GM18505 (cell line): ENCODE results near the gene RASSF3.
"Not testable (repeated sequence)": the region's sequence is repeated elsewhere in the genome, so short reads cannot be mapped to it uniquely, and the experiment has no call there.

Source experiments
- ATAC-seq: cut with Tn5 transposase; IDR thresholded peaks from one replicate; pipeline ENCODE4 v1.9.1; 2021; ENCODE audit not compliant: unreplicated experiment
- POLR2A ChIP-seq: IDR thresholded peaks from 4 replicates; pipeline ENCODE4 v1.6.1; 2011; ENCODE audit warnings: borderline replicate concordance; ENCODE audit not compliant: insufficient read depth, insufficient read length; ENCODE audit errors: extremely low read depth

Gene RASSF3

GRCh38 chr12:64674367-64674922 lies 64.2 kb downstream of the RASSF3 start:
- no peak for ATAC-seq
- TF ChIP-seq POLR2A: no peak

- no peak for ATAC-seq
Measured at GRCh38 chr12:64675795-64676194, 65.5 kb downstream of the RASSF3 start.

GRCh38 chr12:64678248-64678647 lies 68.0 kb downstream of the RASSF3 start:
- no peak for ATAC-seq
- no peak for TF ChIP-seq POLR2A

More at GRCh38 chr12:64675795-64676194, 65.5 kb downstream of the RASSF3 start:
- TF ChIP-seq POLR2A: no peak

DNA sequence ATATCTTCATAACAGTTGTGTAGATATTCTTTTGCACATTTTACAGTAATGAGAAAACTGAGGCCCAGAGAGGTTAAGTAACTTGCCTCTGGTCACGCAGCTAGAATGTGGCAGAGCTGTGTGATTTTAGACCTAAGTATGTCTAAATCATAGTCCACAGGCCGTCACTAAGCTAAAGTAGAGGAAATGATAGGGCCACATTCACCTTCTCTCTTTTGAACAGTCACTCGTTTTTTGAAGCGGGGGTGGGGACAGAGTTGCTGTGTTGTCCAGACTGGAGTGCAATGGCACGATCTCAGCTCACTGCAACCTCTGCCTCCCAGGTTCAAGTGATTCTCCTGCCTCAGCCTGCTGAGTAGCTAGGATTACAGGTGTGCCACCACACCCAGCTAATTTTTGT lies 68.5 kb downstream of the RASSF3 start:
- no peak for ATAC-seq
- TF ChIP-seq POLR2A: no peak

- ATAC-seq: no peak
- no peak for TF ChIP-seq POLR2A
Measured at GRCh38 chr12:64679487-64680001, 69.2 kb downstream of the RASSF3 start.

GRCh38 chr12:64680235-64680634 lies 69.9 kb downstream of the RASSF3 start:
- no peak for TF ChIP-seq POLR2A
- no peak for ATAC-seq

- TF ChIP-seq POLR2A: no peak
- peak; percentile 54 for ATAC-seq
Measured at GRCh38 chr12:64681200-64682052, 71.1 kb downstream of the RASSF3 start.

DNA sequence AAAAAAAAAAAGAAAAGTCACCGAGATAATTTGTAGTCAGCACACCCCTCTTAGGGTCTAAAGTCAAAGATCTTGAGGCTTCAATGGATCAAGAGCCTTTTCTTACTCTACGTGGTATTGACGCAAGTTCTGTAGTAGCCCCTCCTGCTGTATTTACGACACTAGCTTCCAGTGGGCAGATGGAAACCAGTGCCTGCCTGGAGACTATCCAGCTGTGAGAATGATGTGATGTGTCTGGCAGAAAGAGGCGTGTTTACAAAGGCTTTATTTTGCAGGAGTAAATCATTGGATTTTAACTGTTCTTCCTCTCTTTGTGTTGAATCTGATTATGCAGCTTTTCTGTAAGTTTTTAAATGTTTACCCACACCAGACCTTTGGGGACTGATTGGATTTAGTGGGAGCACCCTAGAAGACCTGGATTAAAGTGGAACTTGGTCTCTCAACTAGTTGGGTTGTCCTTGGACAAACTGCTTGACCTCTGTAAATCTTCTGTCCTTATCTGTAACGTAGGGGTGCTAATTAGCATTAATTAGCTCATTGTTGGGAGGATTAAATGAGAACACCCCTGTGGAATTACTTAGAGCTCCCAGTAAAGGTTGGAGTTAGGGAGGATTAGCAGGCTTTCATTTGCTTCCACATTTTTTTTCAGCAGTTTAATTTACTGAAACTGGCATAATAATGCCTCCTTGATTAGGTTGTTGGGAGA lies 72.4 kb downstream of the RASSF3 start:
- no peak for TF ChIP-seq POLR2A
- ATAC-seq: no peak

- no peak for ATAC-seq
- TF ChIP-seq POLR2A: no peak
Measured at GRCh38 chr12:64683816-64684543, 73.7 kb downstream of the RASSF3 start.

GRCh38 chr12:64685050-64685449 lies 74.8 kb downstream of the RASSF3 start:
- no peak for ATAC-seq
- no peak for TF ChIP-seq POLR2A

- ATAC-seq: no peak
- TF ChIP-seq POLR2A: no peak
Measured at GRCh38 chr12:64685605-64686004, 75.3 kb downstream of the RASSF3 start.

GRCh38 chr12:64687816-64688215 lies 77.5 kb downstream of the RASSF3 start:
- no peak for ATAC-seq
- TF ChIP-seq POLR2A: no peak

- TF ChIP-seq POLR2A: no peak
- no peak for ATAC-seq
Measured at GRCh38 chr12:64688219-64688618, 77.9 kb downstream of the RASSF3 start.

GRCh38 chr12:64688715-64689114 lies 78.4 kb downstream of the RASSF3 start:
- no peak for ATAC-seq
- no peak for TF ChIP-seq POLR2A

DNA sequence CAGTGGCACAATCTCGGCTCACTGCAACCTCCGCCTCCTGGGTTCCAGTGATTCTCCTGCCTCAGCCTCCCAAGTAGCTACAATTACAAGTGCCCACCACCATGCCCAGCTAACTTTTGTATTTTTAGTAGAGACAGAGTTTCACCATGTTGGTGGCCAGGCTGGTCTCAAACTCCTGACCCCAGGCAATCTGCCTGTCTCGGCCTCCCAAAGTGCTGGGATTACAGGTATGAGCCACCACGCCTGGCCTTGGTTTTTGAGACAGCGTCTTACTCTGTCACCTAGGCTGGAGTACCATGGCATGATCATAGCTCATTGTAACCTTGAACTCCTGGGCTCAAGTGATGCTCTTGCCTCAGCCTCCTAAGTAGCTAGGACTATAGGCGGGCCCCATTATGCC lies 79.9 kb downstream of the RASSF3 start:
- ATAC-seq: not testable (repeated sequence)
